ENCODE measurements around the gene GUCA2B. TPM values are rescaled to one million over a fixed set of nuclear protein-coding genes. Genes with fewer than 3 reads are reported as not detected.

Gene GUCA2B
- total RNA-seq = not detected
- polyA plus RNA-seq = not detected

DNA sequence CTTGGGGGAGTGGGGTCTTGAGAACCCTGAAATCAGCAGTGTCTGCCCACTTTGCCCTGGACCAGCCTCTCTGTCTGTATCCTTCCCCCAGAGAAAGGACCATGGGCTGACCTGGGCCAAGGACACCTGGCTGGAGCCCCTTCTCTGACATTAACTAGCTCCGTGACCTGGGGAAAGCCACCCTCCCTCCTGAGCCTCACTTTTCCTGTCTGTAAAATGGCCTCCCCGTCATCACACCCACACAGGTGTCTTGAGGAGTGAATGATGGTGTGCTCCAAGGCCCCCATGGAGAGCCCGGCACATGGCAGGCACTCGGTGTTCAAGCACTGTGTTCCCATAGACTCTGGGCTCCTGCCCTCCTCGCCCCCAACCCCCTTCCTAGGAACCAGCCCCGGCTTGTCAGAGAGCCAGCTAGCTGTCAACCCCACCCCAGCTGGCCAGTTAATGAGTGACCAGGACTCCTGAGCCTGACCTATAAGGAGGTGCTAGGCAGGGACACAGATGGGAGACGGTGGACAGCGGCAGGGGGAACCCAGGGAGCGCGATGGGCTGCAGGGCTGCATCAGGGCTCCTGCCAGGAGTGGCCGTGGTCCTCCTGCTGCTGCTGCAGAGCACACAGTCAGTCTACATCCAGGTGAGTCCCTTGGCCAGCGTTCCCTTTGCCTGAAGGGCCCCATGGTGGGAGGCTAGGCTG is at the start of gene GUCA2B:
Gene GUCA2B, plus strand, starts transcription at position 504 of the 694 bp plus-strand sequence. Its CDS starts 41 bp downstream, at position 545.
- Histone ChIP-seq H3K27ac (ENCODE audit: low read depth) (no peak within 1 kb of the TSS), H3K36me3 (ENCODE audit: insufficient read depth) (no peaks in the 10 kb centered on the region), H3K4me1 (ENCODE audit: insufficient read depth) (no peaks in the 10 kb centered on the region), H3K4me3 (ENCODE audit: low read depth, low read length) (no peak within 1 kb of the TSS)
- WGBS = 76% methylated on average over 12 of the region's 12 CpGs
- DNase-seq (ENCODE audit: extremely low spot score) = no peak

DNA sequence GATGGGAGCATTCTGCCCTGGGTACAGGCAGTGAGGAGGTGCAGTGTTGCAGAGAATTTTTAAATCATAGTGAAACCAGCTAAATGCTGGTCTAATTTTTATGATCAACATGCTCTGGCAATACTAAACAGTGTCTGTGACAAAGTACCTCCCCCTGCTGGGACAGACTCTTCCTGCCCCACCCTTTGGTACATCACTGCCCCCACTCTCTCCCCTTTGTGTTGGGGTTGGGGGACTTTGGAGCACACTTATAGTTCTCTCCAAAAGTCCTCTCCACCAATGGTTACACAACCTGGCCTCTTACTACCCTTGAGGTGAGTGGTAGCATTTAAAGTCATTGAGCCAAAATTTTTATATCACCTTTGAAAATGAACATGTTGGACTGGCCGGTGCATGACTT is 48.2 kb upstream of the GUCA2B start:
- no peaks in the 10 kb centered on the region for H3K4me1 ChIP-seq (ENCODE audit: insufficient read depth)
- no peak overlapping the region for H3K27ac ChIP-seq (ENCODE audit: low read depth)
- H3K4me3 ChIP-seq (ENCODE audit: low read depth, low read length) = no peak overlapping the region
- H3K36me3 ChIP-seq (ENCODE audit: insufficient read depth) = no peaks in the 10 kb centered on the region
- WGBS = 84% methylated on average over 1 of the region's 1 CpG
- DNase-seq (ENCODE audit: extremely low spot score) = no peak

DNA sequence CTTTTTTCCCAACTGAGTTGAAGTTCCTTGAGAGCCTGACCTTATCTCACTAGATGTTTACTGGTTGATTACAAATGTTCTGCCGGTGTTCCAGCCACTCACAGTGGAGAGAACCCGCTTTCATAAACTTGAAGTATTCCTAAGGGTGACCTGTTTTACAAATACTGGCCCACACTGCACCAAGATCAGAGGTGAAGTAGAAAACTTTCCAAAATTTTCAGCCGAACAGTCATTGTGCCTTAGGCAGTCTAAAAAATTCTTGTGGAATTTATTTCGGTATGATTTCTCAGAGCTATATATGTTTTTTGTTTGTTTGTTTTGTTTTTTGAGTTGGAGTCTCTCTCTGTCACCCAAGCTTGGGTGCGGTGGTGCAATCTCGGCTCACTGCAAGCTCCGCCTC is 44.9 kb upstream of the GUCA2B start:
- no peak overlapping the region for H3K4me3 ChIP-seq (ENCODE audit: low read depth, low read length)
- no peak overlapping the region for H3K27ac ChIP-seq (ENCODE audit: low read depth)
- no peaks in the 10 kb centered on the region for H3K36me3 ChIP-seq (ENCODE audit: insufficient read depth)
- no peaks in the 10 kb centered on the region for H3K4me1 ChIP-seq (ENCODE audit: insufficient read depth)
- DNase-seq (ENCODE audit: extremely low spot score) = no peak
- 83% methylated on average over 7 of the region's 7 CpGs for WGBS

DNA sequence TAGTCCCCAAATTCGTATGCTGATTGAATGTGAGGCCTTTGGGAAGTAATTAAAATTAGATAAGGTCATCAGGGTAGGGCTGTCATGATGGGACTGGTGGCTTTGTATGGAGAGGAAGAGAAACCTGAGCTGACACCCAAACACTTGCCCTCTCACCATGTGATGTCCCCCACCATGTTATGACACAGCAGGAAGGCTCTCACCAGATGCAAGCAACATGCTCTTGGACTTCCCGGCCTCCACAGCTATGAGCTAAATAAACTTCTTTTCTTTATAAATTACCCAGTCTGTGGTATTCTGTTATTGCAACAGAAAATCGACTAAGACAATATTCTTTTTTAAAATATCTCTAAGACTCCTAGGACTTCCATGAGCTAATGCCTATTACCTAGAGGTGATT is 43.6 kb upstream of the GUCA2B start:
- Histone ChIP-seq H3K36me3 (ENCODE audit: insufficient read depth) (no peaks in the 10 kb centered on the region), H3K27ac (ENCODE audit: low read depth) (no peak overlapping the region), H3K4me1 (ENCODE audit: insufficient read depth) (no peaks in the 10 kb centered on the region), H3K4me3 (ENCODE audit: low read depth, low read length) (no peak overlapping the region)
- no peak for DNase-seq (ENCODE audit: extremely low spot score)
- 81% methylated on average over 3 of the region's 3 CpGs for WGBS

DNA sequence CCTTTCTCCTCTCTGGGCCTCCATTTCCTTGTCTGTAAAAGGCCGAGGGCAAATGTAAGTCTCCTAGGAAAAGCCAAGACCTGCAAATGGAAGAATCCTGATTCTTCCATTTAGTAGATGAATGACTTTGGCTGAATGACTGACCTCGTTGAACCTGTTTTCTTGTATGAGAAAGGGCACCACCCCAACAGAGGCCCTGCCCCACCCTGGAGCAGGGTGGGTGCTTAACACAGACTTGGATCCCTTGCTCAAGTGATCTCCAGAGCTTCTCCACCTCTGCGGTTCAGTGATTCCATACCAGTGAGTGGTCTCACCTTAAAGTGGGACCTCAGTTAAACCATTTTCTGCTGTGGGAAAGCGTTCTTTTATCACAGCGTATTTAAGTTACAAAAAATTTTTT is 39.0 kb upstream of the GUCA2B start:
- WGBS = 77% methylated on average over 5 of the region's 5 CpGs
- Histone ChIP-seq H3K36me3 (ENCODE audit: insufficient read depth) (no peaks in the 10 kb centered on the region), H3K4me1 (ENCODE audit: insufficient read depth) (no peaks in the 10 kb centered on the region), H3K27ac (ENCODE audit: low read depth) (no peak overlapping the region), H3K4me3 (ENCODE audit: low read depth, low read length) (no peak overlapping the region)
- DNase-seq (ENCODE audit: extremely low spot score) = no peak

DNA sequence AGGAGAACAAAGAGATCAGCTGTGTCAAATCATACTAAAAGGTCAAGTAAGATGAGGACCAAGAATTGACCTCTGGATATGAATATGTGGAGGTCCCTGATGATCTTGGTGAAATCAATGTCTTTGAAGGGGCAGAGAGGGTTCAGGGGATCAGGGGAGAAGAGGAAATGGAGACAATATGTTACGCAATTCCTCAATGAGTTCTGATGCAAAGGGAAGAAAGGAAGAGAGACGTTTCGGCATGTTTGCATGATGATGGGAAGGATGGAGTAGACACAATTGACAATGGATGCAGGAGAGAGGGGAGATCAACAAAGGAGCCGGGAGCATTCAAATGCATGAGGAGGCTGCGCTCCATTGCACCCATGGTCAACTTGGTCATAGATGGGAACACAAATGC is 36.0 kb upstream of the GUCA2B start:
- 86% methylated on average over 5 of the region's 5 CpGs for WGBS
- H3K4me1 ChIP-seq (ENCODE audit: insufficient read depth) = no peaks in the 10 kb centered on the region
- DNase-seq (ENCODE audit: extremely low spot score) = no peak
- H3K27ac ChIP-seq (ENCODE audit: low read depth) = no peak overlapping the region
- no peak overlapping the region for H3K4me3 ChIP-seq (ENCODE audit: low read depth, low read length)
- H3K36me3 ChIP-seq (ENCODE audit: insufficient read depth) = no peaks in the 10 kb centered on the region

DNA sequence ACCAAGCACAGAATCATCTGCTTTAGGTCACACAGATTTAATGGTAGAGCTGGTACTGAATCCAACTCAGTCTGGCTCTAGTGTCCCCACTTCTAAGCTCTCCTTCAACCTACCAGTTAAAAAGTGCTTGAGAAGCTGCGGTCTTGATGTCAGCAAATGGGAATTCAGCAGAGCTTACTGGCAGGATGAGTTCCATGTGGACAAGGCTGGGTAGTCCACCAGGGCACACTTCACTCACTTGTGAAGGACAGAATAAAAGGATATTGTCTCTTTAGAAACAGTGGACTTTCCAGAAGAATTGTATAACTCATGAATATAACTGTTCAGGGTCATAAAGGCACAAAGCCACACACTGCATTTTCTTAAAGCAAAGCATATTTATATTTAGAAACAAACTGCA is 35.1 kb upstream of the GUCA2B start:
- no peak for DNase-seq (ENCODE audit: extremely low spot score)
- Histone ChIP-seq H3K36me3 (ENCODE audit: insufficient read depth) (no peaks in the 10 kb centered on the region), H3K4me3 (ENCODE audit: low read depth, low read length) (no peak overlapping the region), H3K4me1 (ENCODE audit: insufficient read depth) (no peaks in the 10 kb centered on the region), H3K27ac (ENCODE audit: low read depth) (no peak overlapping the region)
- WGBS = 81% methylated on average over 1 of the region's 1 CpG

DNA sequence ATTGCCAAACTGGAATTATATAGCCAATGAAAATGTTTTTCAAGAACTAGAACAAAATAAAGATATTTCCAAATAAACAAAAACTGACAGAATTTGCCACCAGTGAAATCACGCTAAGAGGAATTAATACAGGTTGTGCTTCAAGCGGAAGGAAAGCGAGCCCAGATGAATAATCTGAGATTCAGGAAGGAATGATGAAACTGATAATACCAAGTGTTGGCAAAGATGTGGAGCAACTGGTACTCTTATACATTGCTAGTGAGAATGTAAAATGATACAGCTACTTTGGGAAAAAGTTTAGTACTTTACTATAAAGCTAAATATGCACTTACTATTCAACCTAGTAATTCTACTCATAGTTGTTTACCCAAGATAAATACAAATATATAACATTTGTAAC is 30.8 kb upstream of the GUCA2B start:
- no peak overlapping the region for H3K27ac ChIP-seq (ENCODE audit: low read depth)
- H3K36me3 ChIP-seq (ENCODE audit: insufficient read depth) = no peaks in the 10 kb centered on the region
- no peak for DNase-seq (ENCODE audit: extremely low spot score)
- WGBS = 96% methylated on average over 3 of the region's 3 CpGs
- H3K4me3 ChIP-seq (ENCODE audit: low read depth, low read length) = no peak overlapping the region
- no peaks in the 10 kb centered on the region for H3K4me1 ChIP-seq (ENCODE audit: insufficient read depth)

DNA sequence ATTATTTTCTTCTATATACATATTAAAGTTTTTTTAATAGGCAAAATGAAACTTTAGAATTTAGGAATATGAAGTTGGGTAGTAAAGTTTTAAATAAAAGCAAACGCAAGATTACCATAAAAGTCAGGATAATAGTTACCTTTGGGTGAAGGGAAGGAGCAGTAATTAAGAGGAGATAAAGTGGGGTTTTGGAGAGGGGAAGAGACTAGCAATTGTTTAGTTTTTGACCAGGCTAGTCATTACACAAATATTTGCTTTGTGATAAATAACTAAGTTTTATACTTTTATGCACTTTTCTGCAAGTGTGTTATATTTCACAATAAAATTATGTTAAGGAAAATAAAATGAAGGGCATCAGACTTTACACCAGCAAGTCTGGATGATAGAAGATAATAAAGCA is 27.7 kb upstream of the GUCA2B start:
- WGBS = 84% methylated on average over 1 of the region's 1 CpG

DNA sequence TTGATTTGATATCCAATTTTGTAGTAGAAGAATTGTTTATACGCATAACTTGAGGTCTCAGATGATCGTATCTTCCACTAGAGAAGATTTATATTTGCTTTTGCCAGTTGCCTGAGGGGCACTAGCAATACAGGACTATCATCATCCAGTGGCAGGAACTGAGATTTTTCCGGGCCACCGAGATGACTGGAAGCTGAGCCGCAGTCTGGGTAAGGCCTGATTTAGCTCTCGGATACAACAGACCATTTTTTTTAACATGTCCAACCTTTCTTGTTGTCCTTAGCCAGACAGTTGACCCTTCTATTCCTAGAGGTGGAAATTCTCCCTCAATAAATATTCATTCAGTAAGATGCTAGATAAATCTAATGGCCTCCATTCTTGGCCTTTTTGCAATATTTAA is 25.4 kb upstream of the GUCA2B start:
- no peak for DNase-seq (ENCODE audit: extremely low spot score)
- Histone ChIP-seq H3K36me3 (ENCODE audit: insufficient read depth) (no peaks in the 10 kb centered on the region), H3K27ac (ENCODE audit: low read depth) (no peak overlapping the region), H3K4me3 (ENCODE audit: low read depth, low read length) (no peak overlapping the region), H3K4me1 (ENCODE audit: insufficient read depth) (no peaks in the 10 kb centered on the region)
- WGBS = 80% methylated on average over 6 of the region's 6 CpGs

More for the DNA sequence above, 27.7 kb upstream of the GUCA2B start:
- no peak for DNase-seq (ENCODE audit: extremely low spot score)
- no peak overlapping the region for H3K4me3 ChIP-seq (ENCODE audit: low read depth, low read length)
- no peaks in the 10 kb centered on the region for H3K36me3 ChIP-seq (ENCODE audit: insufficient read depth)
- no peak overlapping the region for H3K27ac ChIP-seq (ENCODE audit: low read depth)
- H3K4me1 ChIP-seq (ENCODE audit: insufficient read depth) = no peaks in the 10 kb centered on the region

DNA sequence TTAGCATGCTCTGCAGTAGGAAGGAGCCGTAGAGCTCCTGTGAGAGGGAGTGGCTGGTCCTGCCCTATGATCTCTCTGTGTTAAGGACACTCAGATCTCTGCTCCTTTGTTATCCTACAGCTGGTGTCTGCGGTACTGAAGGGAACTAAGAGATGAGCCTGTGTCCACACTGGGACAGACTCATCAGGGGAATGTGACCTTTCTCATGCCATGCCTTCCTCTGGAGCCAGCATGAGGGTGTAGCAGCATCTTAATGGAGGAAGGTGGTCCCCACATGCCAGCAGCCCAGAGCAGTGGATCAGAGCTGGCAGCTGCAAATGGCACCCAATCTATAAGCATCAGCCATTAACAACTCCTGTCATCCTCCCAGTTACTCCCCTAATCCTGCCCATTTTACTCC is 24.7 kb upstream of the GUCA2B start:
- no peak overlapping the region for H3K4me3 ChIP-seq (ENCODE audit: low read depth, low read length)
- H3K27ac ChIP-seq (ENCODE audit: low read depth) = no peak overlapping the region
- DNase-seq (ENCODE audit: extremely low spot score) = no peak
- WGBS = 45% methylated on average over 2 of the region's 2 CpGs
- H3K4me1 ChIP-seq (ENCODE audit: insufficient read depth) = no peaks in the 10 kb centered on the region
- H3K36me3 ChIP-seq (ENCODE audit: insufficient read depth) = no peaks in the 10 kb centered on the region

DNA sequence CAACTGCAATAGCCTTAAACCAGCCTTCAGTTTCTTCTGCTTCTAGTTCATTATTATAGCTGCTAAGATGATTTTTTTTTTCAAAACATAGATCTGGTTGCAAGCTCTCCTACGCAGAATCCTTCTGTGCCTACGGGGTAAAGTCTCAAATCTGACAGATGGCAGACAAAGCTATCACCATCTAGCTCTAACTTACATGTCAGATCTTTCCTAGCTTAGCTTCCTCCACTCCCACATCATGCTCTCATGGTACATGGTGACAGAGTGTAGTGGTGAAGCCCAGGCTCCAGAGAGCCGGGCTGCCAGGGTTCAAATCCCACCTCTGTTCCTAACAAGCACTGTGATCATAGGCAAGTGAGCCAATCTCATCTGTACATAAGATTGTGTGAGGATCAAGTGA is 24.2 kb upstream of the GUCA2B start:
- 76% methylated on average over 3 of the region's 3 CpGs for WGBS
- H3K36me3 ChIP-seq (ENCODE audit: insufficient read depth) = no peaks in the 10 kb centered on the region
- no peaks in the 10 kb centered on the region for H3K4me1 ChIP-seq (ENCODE audit: insufficient read depth)
- no peak overlapping the region for H3K27ac ChIP-seq (ENCODE audit: low read depth)
- no peak overlapping the region for H3K4me3 ChIP-seq (ENCODE audit: low read depth, low read length)
- no peak for DNase-seq (ENCODE audit: extremely low spot score)

DNA sequence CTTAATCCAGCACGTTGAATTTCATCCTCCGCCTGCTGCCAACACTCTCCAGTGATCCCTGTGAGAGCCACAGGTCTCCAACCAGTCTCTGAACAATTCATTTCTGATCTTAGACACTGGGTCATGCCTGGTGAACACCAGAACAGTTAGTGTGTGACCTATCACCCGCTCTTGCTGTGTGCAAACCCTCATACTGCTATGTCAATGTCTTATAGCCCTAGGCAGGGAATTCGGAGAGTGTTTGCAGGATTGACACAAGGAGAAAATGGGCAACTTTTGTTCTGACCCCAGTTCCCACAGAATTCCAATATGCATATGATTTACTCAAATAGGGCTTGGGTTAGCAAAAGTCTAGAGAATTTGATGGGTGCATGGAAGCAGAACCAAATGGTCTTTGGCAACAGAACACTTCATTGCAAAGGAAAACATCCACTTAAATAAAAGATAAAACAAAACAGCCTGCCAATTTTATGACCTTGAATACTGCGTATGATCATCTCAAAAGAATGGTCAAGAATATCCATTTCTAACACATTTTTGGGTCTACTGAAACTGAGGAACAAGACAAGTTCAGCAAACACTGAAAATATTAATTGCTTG is 23.0 kb upstream of the GUCA2B start:
- no peak overlapping the region for H3K27ac ChIP-seq (ENCODE audit: low read depth)
- H3K4me3 ChIP-seq (ENCODE audit: low read depth, low read length) = no peak overlapping the region
- 74% methylated on average over 5 of the region's 5 CpGs for WGBS
- no peaks in the 10 kb centered on the region for H3K36me3 ChIP-seq (ENCODE audit: insufficient read depth)
- DNase-seq (ENCODE audit: extremely low spot score) = no peak
- no peaks in the 10 kb centered on the region for H3K4me1 ChIP-seq (ENCODE audit: insufficient read depth)

DNA sequence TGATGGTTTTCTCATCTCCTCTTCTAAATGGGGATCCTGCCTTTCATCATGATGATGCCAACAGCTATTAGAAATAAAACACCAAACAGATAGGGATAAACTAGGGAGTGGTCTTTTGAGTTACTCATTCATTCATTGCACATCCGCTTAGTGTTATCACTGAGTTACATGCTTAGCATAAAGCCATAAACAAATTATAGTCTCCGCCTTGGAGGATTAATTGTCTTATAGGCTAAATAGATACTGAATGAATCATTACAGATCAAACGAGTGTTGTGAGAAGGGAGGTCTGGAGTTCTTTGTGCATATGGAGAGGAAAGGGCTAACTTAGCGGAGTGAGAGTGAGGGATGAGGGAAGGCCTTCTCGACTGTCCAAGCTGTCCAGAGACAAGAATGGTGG is 19.8 kb upstream of the GUCA2B start:
- Histone ChIP-seq H3K27ac (ENCODE audit: low read depth) (no peak overlapping the region), H3K4me1 (ENCODE audit: insufficient read depth) (no peaks in the 10 kb centered on the region), H3K4me3 (ENCODE audit: low read depth, low read length) (no peak overlapping the region), H3K36me3 (ENCODE audit: insufficient read depth) (no peaks in the 10 kb centered on the region)
- WGBS = 64% methylated on average over 5 of the region's 5 CpGs
- no peak for DNase-seq (ENCODE audit: extremely low spot score)

Measured in urinary bladder (tissue), 4 donors.